A673 (cell line): ENCODE measurements around the gene SLC37A3. TPM values are rescaled to one million over a fixed set of nuclear protein-coding genes. Genes with fewer than 3 reads are reported as not detected.

Source experiments
- Bru-seq: library from RNA; stranded (reverse); fragments of 400-500 nt; gene quantifications from one replicate; lab custom pipeline; 2021; lab: Mats Ljungman, UMichigan
- BruChase-seq, 2 experiments: library from RNA; stranded (reverse); fragments of 400-500 nt; gene quantifications; one replicate each; lab custom pipeline; 2021; lab: Mats Ljungman, UMichigan
- BruUV-seq: library from RNA; stranded (reverse); fragments of 400-500 nt; replicated peaks from 2 replicates; lab custom pipeline; 2021; lab: Mats Ljungman, UMichigan
- CTCF ChIA-PET: fragments of 300-600 bp; sonication (Branson Sonifier 250); formaldehyde crosslinking; loops from one replicate; lab custom pipeline; 2022; ENCODE audit warnings: antibody characterized with exemption; lab: Charles Lee
- POLR2A ChIA-PET: fragments of 300-600 bp; sonication (Branson Sonifier 250); formaldehyde crosslinking; loops from one replicate; lab custom pipeline; 2022; ENCODE audit warnings: antibody characterized with exemption; ENCODE audit not compliant: low non-redundant PET; lab: Charles Lee
- DNase-seq: peaks from one replicate; pipeline ENCODE4 v3.0.0-alpha.2; 2015; ENCODE audit warnings: low spot score
- H3K27ac ChIP-seq: fragments of 200-600 bp; sonication (generic); 2 replicates; pipeline ENCODE4 v1.5.1; 2016; ENCODE audit warnings: mixed run types, low read depth, mild to moderate bottlenecking, mixed read lengths, antibody characterized with exemption, low read length; ENCODE audit not compliant: poor library complexity, severe bottlenecking
- H3K27me3 ChIP-seq: fragments of 200-600 bp; sonication (generic); replicated peaks from 2 replicates; pipeline ENCODE4 v1.6.1; 2017; ENCODE audit warnings: mixed run types, low read depth, mild to moderate bottlenecking, mixed read lengths, antibody characterized with exemption, low read length; ENCODE audit not compliant: insufficient read depth, poor library complexity
- H3K36me3 ChIP-seq: fragments of 200-600 bp; sonication (generic); 2 replicates; pipeline ENCODE4 v1.6.1; 2016; ENCODE audit warnings: mixed run types, mild to moderate bottlenecking, mixed read lengths, antibody characterized with exemption, low read length; ENCODE audit not compliant: insufficient read depth, poor library complexity, severe bottlenecking
- H3K4me1 ChIP-seq: fragments of 200-600 bp; sonication (generic); 2 replicates; pipeline ENCODE4 v1.6.1; 2017; ENCODE audit warnings: mixed run types, mild to moderate bottlenecking, mixed read lengths, antibody characterized with exemption, low read length; ENCODE audit not compliant: insufficient read depth, poor library complexity, severe bottlenecking
- H3K4me3 ChIP-seq: fragments of 200-600 bp; sonication (generic); 2 replicates; pipeline ENCODE4 v1.5.1; 2016; ENCODE audit warnings: low read depth, mixed run types, mild to moderate bottlenecking, mixed read lengths, low read length; ENCODE audit not compliant: poor library complexity, severe bottlenecking
- H3K9me3 ChIP-seq: fragments of 200-600 bp; sonication (generic); 2 replicates; pipeline ENCODE4 v1.6.1; 2016; ENCODE audit warnings: mixed run types, low read depth, mild to moderate bottlenecking, mixed read lengths, antibody characterized with exemption, low read length; ENCODE audit not compliant: poor library complexity, severe bottlenecking
- EZH2 ChIP-seq: fragments of 200-600 bp; sonication (generic); IDR thresholded peaks from 2 replicates; pipeline ENCODE4 v1.6.1; 2017; ENCODE audit warnings: borderline replicate concordance, low read depth, mild to moderate bottlenecking, mixed read lengths, antibody characterized with exemption, low read length; ENCODE audit not compliant: poor library complexity, severe bottlenecking
- intact Hi-C: fragments of 100-400 bp; cut with micrococcal nuclease; formaldehyde crosslinking; loops from one replicate; pipeline ENCODE4 v1.10.0; 2022; ENCODE audit not compliant: unreplicated experiment
- long read RNA-seq: library from polyadenylated mRNA; stranded (forward); transcript quantifications from one replicate; pipeline ENCODE4 v2.0.0, GENCODE V29; 2022
- total RNA-seq: library from RNA; stranded (reverse); gene quantifications from 2 replicates; pipeline ENCODE4 v1.2.3, GENCODE V29; 2021
- TF ChIP-seq, protein P1 (sequence below): fragments of 300-800, 200-600 bp; sonication (generic); conservative IDR thresholded peaks from 2 replicates; pipeline ENCODE4 v1.5.1; 2017; ENCODE audit warnings: low read depth, mild to moderate bottlenecking, antibody characterized with exemption, low read length, moderate library complexity, mixed read lengths

SLC37A3 gene, protein sequence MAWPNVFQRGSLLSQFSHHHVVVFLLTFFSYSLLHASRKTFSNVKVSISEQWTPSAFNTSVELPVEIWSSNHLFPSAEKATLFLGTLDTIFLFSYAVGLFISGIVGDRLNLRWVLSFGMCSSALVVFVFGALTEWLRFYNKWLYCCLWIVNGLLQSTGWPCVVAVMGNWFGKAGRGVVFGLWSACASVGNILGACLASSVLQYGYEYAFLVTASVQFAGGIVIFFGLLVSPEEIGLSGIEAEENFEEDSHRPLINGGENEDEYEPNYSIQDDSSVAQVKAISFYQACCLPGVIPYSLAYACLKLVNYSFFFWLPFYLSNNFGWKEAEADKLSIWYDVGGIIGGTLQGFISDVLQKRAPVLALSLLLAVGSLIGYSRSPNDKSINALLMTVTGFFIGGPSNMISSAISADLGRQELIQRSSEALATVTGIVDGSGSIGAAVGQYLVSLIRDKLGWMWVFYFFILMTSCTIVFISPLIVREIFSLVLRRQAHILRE
- total RNA-seq (34.4 and 34.7 TPM in 2 replicates), Bru-seq, nascent RNA (percentile 65 among the genes with signal in this experiment), BruChase-seq, experiment 1, labeled RNA remaining after a 2-hour chase (percentile 70 among the genes with signal in this experiment), BruChase-seq, experiment 2, labeled RNA remaining after a 6-hour chase (percentile 70 among the genes with signal in this experiment)
- long read RNA-seq, transcript SLC37A3-201 (15 exons, 3,349 nt), result major isoform, 33 of 71 reads
- long read RNA-seq, partial matches to known transcripts, result 8 of 71 reads
- long read RNA-seq, other reads (novel, unspliced or antisense), result 26 of 71 reads

DNA sequence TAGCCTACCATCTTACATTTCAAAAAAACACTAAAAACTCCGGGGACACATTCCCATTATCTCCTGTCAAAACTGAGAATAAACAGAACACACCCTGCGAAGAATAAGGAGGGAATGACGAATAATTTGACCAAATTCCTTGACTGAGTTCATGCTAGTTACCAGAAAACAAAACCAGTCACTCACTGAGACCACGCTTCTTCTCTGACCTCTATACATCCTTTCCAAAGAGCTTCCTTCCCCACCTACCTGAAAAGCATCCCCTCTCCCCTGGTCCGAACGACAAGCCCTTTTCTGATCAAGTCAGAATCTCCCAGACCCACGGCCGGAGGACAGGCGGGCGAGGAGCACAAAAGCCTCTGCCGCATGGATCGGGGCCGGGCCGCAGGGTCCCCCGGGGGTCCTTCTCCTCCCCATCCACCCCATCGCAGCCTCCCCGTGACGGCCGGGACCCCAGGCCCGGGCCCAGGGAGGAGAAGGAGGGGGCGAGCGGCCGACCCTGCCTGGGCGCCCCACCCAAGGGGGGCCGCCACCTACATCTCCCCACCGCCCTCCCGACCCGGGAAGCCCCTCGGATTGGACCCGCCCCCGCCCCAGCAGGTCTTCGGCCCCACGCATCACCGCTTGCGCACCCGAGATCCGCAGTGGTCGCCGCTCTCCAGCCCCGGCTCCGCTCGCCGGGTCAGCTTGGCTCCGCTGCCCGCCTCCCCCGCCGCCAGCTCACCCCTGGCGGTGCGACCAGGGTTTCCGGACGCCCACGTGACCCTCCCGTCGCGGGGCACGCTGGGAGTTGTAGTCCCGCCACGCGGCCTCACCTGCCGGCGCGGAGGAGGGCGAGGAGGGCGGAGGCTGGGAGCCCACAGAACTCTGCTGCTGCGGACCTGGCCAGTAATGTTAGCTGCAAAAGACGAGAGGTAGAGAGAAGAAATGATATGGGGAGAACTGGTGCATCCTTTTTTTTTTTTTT is at the start of gene SLC37A3:
Gene SLC37A3, minus strand, starts transcription at position 747 of the 967 bp plus-strand sequence. CDS start 16,004 bp downstream, outside the sequence.
- Histone ChIP-seq H3K27me3 (no peaks in the 10 kb centered on the region), H3K4me1 (peaks cover 5% of the 10 kb centered on the region), H3K27ac (peak within 1 kb of the TSS; percentile 55), H3K9me3 (no peaks in the 10 kb centered on the region), H3K36me3 (no peaks in the 10 kb centered on the region), H3K4me3 (peak within 1 kb of the TSS; percentile 77)
- ChIA-PET POLR2A (interaction anchor here (0.6 to 0.7 kb wide), 2 partner anchors 240 to 255 kb away, joined by 3 to 17 read pairs; no protein-coding TSS in a partner anchor), CTCF (interaction anchor here (0.5 kb wide), 1 partner anchor 47 kb away, joined by 5 read pairs; no protein-coding TSS in a partner anchor)
- DNase-seq, result peak; percentile 83
- intact Hi-C loops, result no loop called here
- TF ChIP-seq, protein P1, sequence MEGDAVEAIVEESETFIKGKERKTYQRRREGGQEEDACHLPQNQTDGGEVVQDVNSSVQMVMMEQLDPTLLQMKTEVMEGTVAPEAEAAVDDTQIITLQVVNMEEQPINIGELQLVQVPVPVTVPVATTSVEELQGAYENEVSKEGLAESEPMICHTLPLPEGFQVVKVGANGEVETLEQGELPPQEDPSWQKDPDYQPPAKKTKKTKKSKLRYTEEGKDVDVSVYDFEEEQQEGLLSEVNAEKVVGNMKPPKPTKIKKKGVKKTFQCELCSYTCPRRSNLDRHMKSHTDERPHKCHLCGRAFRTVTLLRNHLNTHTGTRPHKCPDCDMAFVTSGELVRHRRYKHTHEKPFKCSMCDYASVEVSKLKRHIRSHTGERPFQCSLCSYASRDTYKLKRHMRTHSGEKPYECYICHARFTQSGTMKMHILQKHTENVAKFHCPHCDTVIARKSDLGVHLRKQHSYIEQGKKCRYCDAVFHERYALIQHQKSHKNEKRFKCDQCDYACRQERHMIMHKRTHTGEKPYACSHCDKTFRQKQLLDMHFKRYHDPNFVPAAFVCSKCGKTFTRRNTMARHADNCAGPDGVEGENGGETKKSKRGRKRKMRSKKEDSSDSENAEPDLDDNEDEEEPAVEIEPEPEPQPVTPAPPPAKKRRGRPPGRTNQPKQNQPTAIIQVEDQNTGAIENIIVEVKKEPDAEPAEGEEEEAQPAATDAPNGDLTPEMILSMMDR, result no peak
- no peak for TF ChIP-seq EZH2
- BruUV-seq, result TSS peak; percentile 82

DNA sequence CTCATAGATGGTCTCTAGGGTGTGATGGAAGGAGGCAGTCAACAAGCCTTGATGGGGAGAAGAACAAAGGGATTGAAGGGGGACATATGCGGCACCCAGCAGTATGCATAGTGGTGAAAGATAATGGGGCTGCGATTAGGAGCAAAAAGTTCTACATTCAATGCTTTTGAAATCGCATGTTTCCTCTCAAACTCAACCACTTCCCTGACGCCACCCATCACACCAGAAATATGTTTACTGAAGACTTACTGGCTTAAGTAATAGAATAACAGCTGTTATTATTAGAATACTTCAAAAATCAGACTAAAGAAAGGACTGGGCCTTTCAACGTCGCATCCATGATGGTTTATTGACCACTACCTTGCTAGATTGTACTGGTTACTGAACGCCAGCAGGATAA is 49.5 kb upstream of the SLC37A3 start:
- no TSS peak for BruUV-seq
- no peaks in the 10 kb centered on the region for H3K4me1 ChIP-seq
- H3K27me3 ChIP-seq, result no peaks in the 10 kb centered on the region
- no peaks in the 10 kb centered on the region for H3K9me3 ChIP-seq
- H3K4me3 ChIP-seq, result no peak overlapping the region
- CTCF ChIA-PET, result no interaction called here
- intact Hi-C loops, result no loop called here
- TF ChIP-seq, protein P1, result no peak
- TF ChIP-seq EZH2, result no peak
- POLR2A ChIA-PET, result no interaction called here
- H3K27ac ChIP-seq, result no peak overlapping the region
- H3K36me3 ChIP-seq, result no peaks in the 10 kb centered on the region
- no peak for DNase-seq
